ENCODE results near the gene TRPC6.

- no peak for TF ChIP-seq CTCF (IDR thresholded peaks at IDR 0.05)
- TF ChIP-seq POLR2A (IDR thresholded peaks at IDR 0.05): no peak
Measured at GRCh38 chr11:101586965-101587364, 3.2 kb upstream of the TRPC6 start.

All from heart left ventricle (tissue), 13 donors.